ENCODE measurements around the gene TMEM121B.
A peak's percentile ranks its signal among the peaks of the same experiment; 100 is the strongest.

TMEM121B gene

DNA sequence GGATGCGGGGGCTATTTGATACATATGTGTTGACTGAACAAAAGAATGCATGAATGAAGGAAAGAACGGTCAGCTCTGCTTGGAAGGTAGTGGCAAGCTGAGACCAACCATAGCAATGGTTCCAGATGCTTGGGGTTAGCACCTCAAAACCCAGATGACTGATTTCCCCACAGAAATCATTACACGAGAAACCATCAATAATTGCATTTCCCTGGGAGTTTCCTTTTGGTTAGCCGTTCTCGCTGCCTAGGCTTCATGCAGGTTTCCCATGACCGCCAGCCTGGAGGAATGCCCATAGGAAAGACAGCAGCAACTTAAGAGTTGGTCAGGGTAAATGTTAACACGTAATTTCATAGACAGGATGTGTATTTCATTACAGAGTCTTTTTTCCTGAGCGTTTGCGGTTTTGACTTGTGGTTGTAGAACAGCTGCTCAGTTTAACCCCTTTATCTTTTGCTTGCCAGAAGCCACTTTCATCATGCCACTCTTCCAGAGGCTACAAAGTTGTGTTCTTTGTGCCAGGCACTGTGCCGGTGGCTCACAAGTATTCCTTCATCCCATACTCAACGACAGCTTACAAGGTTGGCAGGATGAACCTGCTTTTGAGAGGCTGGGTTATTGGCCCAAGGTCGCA is 33.5 kb downstream of the TMEM121B start:
- DNase-seq (ENCODE audit: low read depth) = peak; percentile 90

DNA sequence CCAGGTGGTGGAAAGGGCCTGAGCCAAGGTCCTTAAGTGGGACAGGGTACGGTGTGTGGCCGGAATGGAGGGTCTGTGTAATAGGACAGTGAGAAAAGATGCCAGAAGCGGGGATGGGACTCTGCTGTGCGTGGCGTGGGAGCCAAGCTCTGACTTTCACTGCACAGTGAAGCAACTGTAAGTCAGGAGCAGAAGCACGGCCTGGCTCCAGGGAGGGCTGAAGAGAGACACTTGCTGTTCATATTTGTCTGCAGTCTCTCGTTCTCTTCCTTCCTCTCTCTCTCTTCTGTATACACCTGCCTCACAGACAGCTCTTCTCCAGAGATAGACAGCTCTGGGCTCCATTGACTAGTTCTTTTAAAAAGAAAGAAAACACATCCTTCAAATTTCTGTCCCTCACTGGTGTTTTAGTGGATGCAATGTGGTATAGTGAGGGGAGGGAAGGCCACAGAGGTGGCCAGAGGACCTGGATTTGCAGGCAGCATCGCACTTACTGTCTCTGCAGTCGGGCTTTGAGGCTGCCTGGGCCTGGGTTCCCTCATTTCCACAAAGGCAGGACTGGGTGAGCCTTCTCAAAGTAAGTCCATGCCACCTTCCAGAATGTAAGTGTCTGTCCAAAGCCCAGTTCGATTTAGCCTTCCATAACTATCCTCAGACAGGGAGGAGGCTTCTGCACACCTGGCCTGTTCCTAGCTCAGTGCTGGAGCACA is 34.2 kb downstream of the TMEM121B start:
- no peak for DNase-seq (ENCODE audit: low read depth)

DNA sequence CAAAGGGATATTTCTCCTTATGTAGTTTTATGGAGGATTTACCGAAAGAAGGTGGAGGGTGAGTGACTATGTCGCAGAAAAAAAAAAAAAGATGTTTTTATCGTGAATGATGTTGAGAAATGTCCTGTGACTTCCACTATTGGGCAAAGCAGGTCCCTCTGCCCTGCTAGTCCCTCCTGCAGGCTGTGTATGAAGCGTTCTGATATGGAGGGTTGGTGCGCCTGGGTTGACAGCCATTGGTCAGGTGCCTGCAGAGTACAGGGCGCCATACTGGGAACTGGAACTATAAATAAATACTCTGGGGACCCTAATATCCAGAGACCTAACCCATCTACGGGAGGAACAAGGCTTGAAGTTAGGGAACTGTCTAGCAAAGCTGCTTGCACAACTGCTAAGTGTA is 34.9 kb downstream of the TMEM121B start:
- DNase-seq (ENCODE audit: low read depth) = no peak

DNA sequence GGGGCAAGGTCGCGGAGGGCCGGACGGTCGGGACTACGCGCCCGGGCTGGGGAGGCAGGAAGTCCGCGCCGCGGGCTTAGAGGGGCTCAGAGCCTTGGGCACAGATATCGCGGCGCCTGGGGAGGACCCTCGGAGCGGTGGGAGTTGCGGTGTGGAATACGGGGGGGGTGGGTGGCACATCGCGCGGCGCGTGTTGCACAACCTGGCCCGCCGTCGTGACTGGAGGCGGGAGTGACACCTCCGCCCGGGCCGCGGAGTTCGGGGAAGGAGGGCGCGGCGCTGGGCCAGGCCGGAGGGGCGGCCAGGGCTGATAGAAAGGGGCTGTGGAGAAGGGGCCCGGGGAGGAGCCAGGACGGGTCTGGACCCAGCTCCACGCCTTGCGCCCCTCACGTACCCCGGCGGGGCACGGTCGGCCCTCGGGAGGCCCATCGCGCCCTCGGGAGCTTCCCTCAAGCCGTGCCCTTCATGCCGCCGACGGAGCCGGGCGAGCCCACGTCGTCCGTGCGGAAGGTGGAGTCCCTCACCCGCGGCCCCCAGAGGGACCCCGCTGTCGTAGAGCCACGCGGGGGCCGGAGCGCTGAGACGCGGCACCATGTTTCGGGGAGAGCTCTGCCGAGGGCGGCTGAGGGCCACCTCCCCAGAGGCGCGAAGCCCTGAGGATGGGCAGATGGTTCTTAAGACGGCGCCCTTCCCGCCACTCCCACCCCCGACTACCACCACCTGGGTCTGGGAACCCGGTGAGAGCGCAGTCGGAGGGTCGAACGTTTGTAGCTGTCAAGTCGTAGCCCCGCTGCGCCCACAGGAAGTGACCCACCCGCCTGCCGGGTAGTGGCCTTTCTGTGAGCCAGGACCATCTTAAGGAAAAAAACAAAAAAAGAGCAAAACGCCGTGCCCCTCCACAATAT is 35.6 kb downstream of the TMEM121B start:
- no peak for DNase-seq (ENCODE audit: low read depth)

DNA sequence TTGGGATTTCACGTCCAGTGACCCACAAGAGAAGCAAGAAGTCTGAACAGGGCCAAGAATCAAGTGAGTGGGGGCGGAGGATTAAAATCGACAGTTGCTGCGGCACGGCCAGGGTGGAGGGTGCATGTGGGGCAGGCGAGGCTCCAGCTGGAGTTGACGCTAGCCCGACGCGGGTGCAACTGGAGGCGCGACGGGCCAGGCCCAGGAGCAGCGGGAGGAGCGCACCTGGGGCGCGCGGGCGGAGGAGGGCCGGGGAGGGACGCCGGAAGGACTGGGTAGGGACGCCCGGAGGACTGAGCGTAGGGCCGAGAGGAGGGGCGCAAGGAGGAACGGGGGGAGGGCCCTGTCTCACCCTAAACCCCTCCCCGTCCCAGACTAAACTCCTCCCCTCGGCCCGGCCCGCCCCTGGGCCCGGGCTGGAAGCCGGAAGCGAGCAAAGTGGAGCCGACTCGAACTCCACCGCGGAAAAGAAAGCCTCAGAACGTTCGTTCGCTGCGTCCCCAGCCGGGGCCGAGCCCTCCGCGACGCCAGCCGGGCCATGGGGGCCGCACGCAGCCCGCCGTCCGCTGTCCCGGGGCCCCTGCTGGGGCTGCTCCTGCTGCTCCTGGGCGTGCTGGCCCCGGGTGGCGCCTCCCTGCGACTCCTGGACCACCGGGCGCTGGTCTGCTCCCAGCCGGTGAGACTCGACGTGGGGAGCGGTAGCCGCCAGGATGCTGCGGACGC is 36.4 kb downstream of the TMEM121B start, which contains the start of gene IL17RA:
IL17RA (plus strand) TSS at position 447 of the 723 bp plus-strand sequence; CDS start at position 539, 92 bp downstream.
- DNase-seq (ENCODE audit: low read depth) = peak; percentile 82

DNA sequence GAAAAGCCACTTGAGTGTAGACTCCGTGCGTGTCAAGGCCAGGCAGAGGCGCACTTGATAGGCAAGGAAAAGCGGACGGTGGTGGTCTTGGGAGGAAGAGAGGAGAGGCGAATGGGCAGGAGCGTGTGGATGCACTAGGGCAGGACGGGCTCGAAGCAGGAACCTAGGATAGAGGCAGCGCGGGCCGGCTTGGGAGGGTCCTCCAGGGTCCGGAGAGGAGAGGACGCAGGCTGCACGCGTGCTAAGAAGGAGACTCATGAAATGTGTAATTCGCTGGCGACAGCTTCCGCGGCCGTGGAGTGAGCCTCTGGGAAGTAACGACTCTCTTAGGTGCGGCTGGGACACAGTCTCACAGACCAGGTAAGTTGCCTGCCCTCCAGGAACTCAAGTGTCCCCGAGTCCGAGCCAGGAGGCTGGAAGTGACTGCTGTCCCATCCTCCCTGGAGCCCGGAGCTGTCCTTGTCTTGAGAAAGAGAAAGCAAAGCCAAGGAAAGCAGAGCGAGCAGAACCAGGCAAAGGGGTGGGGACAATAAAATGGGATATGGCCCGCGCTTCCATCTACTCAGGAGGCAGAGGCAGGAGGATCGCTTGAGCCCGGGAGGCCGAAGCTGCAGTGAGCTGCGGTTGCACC is 37.2 kb downstream of the TMEM121B start:
- no peak for DNase-seq (ENCODE audit: low read depth)

DNA sequence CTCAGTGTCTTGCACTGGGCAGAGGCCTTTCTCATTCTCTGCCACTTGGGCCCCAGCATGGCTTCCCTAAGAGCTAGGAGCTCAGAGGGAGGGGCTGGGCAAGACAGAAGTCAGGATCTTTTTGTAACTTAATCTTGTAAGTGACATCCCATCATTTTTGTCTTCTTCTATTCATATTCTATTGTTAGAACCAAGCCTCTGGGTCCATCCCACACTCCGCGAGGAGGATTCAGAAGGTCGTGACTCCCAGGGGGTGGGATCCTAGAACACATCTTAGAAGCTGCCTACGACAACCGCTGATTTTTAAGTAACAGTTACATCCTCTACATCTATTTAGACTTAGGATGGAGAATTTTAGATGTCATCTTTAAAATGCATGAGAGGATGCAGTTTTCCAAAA is 37.9 kb downstream of the TMEM121B start:
- no peak for DNase-seq (ENCODE audit: low read depth)

DNA sequence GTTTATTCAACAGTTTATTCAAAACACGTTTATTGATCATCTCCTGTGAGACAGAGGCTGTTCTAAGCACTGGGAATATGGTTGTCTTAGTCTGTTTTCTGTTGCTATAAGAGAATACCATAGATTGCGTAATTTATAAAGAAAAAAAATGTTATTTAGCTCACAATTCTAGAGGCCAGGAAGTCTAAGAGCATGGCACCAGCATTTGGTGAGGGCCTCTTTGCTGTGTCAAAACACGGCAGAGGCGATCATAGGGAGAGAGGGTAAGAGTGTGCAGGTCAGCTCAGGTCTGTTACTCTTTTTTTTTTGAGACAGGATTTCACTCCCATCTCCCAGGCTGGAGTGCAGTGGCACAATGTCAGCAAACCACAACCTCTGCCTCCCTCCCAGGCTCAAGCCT is 41.6 kb downstream of the TMEM121B start:
- DNase-seq (ENCODE audit: low read depth) = no peak

DNA sequence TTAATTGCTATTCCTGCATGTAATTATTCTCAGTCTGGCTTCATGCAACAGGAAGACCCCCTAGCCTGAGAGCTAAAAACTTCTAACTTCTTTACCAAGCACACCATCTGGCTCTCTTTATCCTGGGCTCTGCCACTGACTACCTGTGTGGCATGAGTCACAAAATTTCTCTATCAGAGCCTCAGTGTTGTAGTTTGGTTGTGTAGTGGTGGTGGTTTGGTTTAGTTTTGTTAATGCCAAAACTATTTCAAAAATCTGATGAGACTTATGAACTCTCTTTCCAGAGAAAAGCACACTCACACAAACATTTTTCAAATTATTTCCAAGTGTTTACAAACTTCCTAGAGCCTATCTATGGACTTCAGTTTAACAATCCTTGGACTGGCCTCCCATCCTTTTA is 43.9 kb downstream of the TMEM121B start:
- DNase-seq (ENCODE audit: low read depth) = peak; percentile 83

DNA sequence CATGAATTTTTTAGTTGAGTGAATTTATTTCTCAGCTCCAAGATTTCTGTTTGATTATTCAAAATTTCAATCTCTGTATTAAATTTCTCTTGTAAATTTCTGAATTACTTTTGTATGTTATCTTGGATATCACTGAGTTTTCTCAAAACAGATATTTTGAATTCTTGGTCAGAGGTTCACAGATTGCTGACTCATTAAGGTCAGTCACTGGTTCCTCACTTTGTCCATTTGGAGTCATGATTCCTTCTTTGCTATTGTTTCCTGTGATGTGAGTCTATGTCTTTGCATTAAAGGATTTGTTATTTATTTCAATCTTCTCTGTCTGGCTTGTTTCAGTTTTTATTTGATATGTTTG is 46.5 kb downstream of the TMEM121B start:
- peak; percentile 33 for DNase-seq (ENCODE audit: low read depth)

DNA sequence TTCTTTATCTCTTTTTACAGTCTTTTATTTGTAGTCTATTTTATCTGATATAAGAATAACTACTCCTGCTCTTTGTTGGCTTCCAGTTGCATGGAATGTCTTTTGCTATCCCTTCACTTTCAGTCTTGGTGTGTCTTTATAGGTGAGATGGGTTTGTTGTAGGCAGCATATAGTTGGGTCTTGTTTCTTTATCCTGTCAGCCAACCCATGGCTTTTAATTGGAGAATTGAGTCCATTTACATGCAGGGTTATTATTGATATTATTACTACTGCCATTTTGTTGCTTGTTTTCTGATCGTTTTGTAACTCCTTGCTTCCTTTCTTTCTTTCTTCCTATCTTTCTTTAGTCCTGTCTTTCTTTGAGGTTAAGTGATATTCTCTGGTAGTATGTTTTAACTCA is 48.3 kb downstream of the TMEM121B start:
- DNase-seq (ENCODE audit: low read depth) = no peak
